ENCODE data around the gene ESCO1.
"Not testable (repeated sequence)": the region's sequence is repeated elsewhere in the genome, so short reads cannot be mapped to it uniquely, and the experiment has no call there.

Gene ESCO1, protein sequence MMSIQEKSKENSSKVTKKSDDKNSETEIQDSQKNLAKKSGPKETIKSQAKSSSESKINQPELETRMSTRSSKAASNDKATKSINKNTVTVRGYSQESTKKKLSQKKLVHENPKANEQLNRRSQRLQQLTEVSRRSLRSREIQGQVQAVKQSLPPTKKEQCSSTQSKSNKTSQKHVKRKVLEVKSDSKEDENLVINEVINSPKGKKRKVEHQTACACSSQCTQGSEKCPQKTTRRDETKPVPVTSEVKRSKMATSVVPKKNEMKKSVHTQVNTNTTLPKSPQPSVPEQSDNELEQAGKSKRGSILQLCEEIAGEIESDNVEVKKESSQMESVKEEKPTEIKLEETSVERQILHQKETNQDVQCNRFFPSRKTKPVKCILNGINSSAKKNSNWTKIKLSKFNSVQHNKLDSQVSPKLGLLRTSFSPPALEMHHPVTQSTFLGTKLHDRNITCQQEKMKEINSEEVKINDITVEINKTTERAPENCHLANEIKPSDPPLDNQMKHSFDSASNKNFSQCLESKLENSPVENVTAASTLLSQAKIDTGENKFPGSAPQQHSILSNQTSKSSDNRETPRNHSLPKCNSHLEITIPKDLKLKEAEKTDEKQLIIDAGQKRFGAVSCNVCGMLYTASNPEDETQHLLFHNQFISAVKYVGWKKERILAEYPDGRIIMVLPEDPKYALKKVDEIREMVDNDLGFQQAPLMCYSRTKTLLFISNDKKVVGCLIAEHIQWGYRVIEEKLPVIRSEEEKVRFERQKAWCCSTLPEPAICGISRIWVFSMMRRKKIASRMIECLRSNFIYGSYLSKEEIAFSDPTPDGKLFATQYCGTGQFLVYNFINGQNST
- 64.8 to 90.4 (median 72.7) reads per million in 4 experiments for total RNA-seq

DNA sequence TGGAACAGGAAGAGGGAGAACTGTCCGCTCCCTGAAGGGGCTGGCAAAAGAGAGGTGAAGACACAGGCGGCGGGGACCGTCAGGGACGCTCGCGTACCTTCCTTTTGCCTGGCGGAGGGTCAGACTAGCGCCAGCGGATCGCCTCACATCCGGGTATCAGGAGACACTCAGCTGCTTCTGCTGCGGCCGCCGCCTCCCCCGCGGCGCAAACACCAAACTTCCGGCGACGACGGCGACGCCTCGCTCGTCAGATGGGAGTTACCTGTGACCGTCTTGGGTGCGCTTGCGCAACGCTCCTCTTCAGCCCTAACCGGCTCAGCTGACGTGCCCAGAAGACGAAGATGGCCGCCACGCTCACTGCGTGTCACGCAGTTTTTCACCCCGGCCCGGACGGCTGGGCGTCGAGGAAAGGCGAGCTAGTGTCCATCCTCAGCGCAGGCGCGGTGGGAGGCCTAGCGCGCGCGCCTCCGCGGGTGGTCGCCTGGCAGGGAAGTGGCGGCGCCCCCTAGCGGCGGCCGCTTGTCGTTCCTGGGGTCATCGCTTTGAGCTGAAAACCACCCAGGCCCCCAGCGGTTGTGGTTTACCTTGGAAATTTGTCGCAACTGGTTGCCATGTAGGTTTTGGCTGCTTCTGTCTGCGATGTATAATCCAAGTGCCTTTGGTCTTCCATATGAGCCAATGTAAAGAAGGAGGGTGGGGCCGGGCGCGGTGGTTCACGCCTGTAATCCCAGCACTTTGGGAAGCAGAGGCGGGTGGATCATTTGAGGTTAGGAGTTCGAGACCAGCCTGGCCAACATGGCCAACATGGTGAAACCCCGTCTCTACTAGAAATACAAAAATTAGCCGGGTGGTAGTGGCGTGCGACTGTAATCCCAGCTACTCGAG is at the start of gene ESCO1:
TSS of gene ESCO1 (minus strand) at position 179 of the 885 bp plus-strand sequence. CDS start 25,861 bp downstream, outside the sequence.
- peak; percentile 86 for DNase-seq

DNA sequence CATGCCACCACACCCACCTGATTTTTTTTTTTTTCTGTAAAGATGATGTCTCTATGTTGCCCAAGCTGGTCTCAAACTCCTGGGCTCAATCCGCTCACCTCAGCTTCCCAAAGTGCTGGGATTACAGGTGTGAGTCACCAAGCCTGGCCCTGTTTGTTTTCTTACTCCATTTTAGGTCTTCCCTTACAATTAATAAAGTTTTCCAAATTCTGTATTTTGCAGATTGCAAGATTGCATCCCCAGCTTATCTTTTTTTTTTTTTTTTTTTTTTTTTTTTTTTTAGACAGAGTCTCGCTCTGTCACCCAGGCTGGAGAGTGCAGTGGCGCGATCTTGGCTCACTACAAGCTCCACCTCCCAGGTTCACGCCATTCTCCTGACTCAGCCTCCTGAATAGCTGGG is 39.9 kb upstream of the ESCO1 start:
- DNase-seq, result not testable (repeated sequence)

DNA sequence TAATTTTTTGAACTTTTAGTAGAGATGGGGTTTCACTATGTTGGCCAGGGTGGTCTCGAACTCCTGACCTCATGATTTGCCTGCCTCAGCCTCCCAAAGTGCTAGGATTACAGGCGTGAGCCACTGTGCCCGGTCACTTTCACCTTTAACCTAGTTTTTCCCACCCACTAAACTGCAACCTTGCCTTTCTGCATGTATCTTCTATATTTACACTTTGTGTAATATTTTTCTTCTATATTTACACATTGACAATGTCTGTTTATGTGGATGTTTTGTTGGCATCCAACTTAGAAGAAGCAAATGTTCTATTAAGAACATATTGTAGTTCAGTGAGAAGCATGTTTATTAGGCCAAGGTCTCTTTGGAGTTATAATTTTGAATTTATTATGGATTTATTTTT is 38.3 kb upstream of the ESCO1 start:
- no peak for DNase-seq

DNA sequence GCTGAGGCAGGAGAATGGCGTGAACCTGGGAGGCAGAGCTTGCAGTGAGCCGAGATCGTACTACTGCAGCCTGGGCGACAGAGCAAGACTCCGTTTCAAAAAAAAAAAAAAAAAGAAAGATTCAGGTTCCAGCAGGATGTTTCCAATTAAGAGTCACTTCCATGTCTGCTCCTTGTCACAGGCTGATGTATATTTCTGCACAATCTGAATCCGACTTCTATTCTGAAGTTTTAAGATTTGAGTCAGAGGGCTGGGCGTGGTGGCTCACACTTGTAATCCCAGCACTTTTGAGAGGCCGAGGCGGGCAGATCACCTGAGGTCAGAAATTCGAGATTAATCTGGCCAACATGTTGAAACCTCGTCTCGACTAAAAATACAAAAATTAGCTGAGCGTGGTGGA is 36.3 kb upstream of the ESCO1 start:
- DNase-seq, result no peak

DNA sequence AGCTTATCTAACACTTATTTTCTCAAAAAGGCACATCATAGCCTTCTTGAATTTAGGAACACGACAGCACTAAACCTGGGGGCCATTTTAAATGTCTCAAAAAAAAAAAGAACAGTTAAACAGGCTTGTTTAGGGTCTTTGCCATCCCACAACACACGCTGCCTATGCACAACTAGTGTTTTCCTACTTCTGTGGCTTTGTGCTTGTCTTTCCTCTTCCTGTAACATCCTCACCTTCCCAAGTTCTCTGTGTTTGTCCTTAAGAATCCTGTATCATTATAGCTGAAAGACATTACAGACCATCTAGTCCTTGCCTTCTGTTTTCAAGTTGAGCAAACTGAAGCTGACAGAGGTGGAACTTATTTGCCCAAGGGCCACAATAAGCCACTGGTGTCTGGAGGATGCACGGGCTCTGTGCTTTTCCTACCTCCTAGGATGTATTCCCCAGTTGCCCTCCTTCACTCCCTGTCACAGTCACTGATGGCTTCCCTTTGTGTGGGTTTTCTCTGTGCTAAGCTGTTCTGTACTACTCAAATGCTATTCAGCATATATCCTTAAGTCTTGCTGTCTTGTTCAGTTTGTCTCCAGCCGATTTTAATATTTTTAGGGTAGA is 34.2 kb upstream of the ESCO1 start:
- DNase-seq, result no peak

DNA sequence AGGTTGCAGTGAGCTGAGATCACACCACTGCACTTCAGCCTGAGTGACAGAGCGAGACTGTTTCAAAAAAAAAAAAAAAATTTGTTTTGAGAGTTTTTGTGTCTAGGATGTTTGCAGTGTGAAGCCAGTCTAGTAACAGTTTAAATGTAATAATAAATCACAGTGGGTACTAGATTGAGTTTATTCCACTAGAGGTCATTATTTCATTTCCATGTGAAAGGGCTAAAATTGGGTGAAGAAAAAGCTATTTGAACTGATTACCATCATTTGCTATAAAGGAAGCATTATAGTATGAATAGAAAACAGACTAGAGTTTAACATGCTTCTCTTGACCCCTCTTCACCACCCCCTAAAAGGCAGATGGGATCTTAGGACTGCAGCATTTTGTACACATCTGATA is 31.9 kb upstream of the ESCO1 start:
- no peak for DNase-seq

DNA sequence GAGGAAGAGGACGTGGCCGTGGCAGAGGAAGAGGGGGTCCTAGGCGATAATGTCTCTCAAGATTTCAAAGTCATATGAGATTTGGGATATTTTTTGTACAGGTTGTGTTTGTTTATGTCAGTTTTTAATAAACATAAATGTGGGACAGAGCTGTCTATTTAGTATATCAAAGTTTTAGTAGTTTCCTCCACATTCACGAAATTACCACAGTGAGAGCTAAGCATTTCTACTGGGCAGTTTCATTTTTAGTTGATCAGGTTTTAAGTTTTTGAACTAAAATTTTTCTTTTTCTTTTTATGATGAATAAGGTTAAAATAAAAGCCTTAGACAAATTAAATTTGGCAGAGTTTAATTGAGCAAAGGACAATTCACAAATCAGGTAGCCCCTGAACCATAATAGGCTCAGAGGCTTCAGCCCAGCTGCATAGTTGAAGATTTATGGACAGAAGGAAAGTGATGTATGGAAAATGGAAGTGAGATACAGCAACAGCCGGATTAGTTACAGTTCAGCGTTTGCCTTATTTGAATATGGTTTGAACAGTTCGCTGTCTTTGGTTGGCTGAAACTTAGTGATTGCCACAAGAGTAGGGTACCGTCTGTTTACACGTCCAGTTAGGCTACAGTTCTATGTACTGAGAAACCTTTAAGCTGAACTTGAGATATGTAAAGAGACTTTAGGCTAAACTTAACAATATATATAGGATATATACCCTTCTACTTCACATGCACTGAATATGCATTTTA is 28.8 kb upstream of the ESCO1 start:
- DNase-seq, result no peak

DNA sequence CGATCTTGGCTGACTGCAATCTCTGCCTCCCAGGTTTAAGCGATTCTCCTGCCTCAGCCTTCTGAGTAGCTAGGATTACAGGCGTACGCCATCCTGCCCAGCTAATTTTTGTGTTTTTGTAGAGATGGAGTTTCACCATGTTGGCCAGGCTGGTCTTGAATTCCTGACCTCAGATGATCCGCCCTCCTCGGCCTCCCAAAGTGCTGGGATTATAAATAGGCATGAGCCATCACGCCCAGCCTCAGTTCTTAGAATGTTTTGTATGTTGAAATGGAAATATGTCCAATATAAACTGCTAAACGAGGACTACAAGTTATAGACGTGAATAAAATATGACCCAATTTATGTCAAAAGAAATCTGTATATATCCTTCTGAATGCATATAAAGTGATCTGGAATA is 21.1 kb upstream of the ESCO1 start:
- not testable (repeated sequence) for DNase-seq

DNA sequence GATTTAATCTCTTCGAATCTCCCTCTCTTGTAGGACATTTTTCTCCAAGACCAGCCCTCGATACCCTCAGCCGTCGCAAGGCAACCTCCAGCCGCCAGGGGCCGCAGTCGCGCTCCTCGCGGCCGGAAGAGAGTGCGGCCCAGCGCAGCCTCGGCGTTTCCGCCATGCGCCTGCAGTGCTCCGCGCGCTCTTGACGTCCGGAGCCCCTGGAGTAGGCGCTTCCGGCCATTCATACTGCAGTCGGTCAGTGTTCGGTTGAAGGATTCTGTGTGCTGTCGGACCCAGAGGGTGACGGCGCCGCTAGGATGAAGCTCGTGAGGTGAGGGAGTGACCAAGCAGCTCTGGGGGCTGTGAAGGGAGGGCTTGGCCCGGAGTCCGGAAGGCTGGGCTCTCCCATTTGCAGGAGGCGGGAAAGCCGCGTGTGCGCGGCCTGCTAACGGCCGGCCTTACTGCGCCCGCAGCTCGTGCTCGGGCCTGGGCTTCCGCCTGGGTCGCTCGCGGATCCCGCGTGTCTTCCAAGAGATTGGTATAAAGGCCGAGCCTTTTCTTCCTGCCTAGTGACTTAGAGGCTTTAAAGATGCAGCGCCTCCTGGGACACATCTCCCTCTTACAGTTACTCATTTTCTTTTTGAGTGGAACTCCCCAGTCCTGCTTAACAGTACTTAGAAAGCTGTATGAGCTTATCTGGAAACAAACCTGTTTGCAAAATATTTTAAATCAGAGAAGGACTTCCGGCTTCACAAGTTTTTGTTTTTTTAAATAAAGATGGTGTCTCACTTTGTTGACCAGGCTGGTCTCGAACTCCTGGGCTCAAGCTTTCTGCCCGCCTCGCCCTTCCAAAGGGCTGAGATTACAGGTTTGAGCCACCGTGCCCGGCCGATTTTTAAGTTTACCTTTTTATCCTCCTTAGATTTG is 11.9 kb upstream of the ESCO1 start, which contains the start of gene SNRPD1:
TSS of gene SNRPD1 (plus strand) at position 190 of the 915 bp plus-strand sequence. CDS start at position 306, 116 bp downstream.
- peak; percentile 77 for DNase-seq

DNA sequence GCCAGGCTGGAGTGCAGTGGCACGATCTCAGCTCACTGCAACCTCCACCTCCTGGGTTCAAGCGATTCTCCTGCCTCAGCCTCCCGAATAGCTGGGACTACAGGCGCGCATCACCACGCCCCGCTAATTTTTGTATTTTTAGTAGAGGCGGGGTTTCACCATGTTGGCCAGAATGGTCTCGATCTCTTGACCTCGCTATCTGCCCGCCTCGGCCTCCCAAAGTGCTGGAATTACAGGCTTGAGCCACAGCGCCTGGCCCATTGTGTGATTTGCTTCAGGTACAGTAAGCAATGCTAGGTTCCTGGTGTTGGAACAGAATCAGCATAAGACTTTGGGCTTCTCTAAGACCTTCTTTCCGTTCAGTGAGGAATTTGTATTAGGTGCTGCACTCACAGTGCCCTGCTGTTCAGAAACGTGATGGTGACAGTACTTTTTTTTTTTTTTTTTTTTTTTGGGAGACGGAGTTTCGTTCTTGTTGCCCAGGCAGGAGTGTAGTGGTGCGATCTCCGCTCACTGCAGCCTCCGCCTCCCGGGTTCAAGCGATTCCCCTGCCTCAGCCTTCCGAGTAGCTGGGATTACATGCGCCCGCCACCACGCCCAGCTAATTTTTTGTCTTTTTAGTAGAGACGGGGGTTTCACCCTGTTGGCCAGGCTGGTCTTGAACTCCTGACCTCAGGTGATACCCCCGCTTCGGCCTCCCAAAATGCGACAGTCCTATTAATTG is 11.1 kb upstream of the ESCO1 start:
- not testable (repeated sequence) for DNase-seq

DNA sequence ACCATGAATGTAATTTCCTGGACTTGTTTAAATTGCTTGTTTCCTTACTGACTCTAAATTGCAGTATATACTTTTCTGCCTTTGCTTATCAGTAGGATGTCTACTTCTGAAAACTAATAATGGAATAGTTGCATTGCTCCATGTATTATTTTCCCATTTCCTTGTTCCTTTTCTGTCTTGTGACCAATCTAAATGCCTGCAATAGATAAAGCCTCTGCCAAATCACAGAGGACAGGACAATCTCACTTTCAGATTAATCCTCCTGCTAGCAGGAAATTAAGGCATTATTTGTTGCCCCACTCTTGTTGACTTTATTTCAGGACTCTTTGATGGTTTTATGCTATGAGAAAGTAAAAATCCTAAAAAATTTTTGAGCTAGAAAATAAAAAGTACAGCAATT is 4.7 kb upstream of the ESCO1 start:
- DNase-seq, result no peak

DNA sequence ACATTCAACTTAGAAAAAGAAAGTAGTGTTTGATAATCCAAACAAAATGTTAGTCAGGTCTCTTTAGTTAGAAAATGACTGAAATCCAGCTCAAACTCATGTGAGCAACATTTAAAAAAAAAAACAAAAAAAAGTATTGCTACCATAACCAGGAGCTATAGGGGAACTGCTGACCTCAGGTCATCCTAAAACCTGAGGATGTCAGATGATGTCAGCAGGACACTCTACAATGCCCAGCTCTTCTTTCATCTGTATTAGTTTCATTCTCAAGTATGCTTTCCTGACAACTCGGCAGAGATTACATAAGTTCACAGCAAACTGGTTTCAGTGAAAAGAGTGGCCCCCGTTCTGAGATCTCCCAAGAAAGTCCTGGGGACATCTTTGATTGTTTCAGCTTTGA is 4.2 kb upstream of the ESCO1 start:
- DNase-seq, result no peak

DNA sequence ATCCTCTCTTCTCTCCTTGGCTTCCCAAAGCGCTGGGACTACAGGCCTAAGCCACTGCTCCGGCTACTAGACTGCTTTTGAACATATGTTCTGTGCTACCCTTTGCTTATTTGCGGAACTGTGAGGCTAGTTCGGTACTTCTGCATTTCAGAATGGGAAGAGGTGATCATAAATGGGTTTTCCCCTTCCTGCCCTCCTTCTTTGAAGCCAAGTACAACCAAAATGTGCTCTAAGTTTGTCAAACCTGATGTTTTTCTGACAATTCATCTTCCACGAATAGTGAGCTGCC is 1.7 kb upstream of the ESCO1 start:
- DNase-seq, result no peak

DNA sequence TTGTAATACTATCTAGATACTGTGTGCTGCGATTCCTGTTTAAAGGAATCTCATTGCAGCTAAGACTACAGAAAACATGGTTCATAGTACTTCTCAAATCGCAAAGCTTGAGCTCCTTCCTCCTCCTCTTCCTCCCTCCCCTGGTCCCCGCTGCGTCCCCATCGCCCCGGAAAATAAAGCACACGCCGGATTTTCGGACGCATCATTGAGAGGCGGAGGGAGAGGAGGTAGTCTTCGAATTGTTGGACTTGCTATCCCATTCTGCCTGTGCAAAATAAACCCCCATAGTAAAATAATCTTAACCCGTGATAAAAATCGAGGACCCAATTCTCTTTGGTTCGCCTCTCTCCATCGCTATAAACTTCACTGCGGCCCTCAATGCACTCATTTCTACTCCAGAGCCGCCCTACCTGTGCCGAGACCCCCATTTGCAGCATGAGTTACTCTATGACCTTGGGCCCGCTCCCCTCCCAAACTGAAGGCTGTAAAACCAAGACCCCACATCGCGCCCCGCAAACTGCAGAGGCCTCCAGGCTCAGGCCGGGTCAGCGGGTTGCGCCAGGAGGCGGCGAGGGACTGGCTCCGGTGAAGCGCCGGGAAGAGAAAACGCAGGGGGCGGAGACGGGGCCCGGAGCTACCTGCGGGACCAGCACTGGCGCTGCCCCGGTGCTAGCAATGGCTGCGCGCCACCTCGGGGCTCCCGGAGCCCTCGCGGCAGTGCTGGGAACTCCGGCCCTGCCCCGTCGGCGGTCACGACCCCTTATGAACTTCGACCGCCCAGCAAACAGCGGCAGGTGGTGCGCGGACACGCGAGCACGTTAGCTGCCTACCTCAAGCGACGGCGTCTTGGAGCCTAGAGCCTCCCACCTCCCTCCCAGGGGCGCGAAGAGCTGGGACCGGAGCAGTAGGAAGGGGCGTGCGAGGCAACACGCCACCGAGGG is 649 bp downstream of the ESCO1 start:
- peak; percentile 54 for DNase-seq

DNA sequence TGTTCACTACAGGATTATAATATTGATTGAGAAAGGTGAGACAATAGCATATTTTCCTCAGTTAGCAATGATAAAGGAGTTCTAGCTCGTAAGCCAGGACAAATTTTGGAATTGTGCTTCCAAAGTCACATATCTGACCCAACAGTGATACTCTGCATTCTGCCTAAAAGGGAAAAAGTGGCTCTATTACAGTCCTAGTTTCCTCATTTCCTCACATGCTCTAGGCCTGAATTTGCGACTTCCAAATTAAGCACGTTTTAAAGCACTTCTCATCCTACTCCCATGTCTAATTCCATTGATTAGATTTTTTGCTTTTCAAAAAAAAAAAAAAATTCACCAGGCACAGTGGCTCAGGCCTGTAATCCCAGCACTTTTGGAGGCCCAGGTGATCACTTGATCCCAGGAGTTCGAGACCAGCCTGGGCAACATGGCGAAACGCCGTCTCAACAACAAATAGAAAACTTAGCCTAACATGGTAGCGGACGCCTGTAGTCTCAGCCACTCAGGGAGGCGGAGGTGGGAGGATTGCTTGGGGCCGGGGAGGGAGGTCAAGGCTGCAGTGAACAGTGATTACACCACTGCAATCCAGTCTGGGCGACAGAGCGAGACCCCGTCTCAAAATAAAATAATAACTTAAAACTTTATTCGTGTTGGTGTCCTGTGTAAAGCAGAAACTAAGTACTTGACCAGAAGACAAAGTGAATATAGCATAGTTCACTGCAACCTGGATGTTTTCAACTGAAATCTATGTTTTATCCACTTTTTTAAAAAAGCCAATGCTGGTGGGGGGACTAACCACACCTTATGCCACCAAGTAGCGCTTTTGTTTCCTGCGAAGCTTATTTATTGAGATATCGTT is 1.5 kb downstream of the ESCO1 start:
- DNase-seq, result no peak

DNA sequence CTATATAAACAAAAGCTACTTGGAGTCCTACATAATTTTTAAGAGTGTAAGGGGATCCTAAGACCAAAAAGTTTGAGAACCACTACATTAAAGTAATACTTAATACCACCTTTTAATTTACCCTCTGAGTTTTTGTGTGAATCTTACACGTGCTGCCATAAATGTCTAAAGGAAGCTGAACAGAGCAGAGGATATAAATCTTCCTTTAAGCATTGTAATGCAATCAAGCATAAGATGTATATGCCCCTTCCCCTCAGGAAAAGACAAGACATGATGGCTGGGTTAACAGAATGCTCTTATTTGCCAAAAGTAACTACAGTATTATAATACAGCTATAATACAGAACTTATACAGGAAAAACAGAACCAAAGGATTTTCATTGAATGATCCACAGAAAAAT is 2.9 kb downstream of the ESCO1 start:
- no peak for DNase-seq

DNA sequence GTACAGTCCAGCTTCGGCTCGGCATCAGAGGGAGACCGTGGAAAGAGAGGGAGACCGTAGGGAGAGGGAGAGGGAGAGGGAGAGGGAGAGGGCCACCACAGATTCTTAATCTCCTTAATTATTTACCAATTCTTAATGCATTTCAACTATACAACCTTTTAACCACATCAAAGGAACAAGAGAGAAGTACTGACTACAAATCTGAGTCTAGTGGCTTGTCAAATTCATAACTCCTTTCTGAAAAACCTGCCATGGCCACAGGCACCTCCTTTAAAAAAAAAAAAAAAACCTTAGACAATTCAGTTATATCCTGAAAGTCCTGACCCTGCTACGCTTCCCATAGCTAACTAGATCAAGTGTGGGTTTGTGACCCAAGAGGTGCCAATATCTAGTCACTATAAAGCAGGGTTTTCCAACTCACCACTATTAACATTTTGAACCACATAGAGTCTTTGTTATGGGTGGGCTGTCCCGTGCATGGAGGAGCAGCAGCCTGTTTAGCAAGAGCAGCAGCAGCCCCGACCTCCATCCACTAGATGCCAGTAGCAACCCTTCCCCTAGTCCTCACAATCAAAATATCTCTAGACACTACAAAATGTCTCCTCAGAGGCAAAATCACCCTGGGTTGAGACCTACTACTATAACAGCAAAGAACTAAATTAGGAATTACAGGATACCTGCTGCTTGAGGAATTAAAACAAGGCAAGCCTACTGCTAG is 6.8 kb downstream of the ESCO1 start:
- no peak for DNase-seq

Measured in effector CD8-positive, alpha-beta T cell (primary cell).